HUDEP-2 (cell line): Measurements from ENCODE around the gene NEU4.
"Not testable (repeated sequence)": the region's sequence is repeated elsewhere in the genome, so short reads cannot be mapped to it uniquely, and the experiment has no call there.

Experiments
- DNase-seq, 76 experiments: peaks; one replicate each; lab custom pipeline; 2025; ENCODE audit not compliant: unreplicated experiment in 76 of 76; lab: John Stamatoyannopoulos, UW

NEU4 gene

DNA sequence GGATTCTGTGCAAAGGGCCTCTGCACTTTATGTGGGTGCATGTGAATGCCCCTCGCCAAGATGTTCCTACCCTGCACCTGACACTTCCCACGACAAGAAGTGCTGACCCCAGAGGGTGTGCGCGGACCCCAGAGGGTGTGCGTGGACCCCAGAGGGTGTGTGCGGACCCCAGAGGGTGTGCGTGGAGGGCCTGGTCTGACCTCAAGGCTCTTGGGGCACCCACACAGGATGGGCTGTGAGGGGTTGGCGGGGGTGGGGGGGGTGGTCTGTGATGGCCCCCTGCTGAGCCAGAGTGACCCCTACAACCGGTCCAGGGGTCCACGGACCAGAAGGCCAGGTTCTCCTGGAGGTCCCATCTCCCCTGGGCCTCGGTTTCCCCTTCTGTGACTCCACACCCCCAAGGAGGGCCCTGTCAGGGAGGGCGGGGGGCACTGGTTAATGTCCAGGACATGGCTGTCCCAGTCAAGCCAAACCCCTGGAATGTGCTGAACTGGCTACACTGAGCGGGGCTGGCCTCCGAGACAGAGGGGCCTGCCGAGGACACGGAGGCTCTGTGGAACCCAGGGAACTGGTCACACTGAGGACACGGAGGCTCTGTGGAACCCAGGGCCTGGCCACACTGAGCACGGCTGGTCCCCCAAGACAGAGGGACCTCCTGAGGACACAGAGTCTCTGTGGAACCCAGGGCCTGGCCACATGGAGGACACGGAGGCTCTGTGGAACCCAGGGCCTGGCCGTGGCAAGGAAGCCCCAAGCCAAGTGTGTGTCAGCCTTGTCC lies 3.1 kb downstream of the NEU4 start:
- DNase-seq, result no peak

DNA sequence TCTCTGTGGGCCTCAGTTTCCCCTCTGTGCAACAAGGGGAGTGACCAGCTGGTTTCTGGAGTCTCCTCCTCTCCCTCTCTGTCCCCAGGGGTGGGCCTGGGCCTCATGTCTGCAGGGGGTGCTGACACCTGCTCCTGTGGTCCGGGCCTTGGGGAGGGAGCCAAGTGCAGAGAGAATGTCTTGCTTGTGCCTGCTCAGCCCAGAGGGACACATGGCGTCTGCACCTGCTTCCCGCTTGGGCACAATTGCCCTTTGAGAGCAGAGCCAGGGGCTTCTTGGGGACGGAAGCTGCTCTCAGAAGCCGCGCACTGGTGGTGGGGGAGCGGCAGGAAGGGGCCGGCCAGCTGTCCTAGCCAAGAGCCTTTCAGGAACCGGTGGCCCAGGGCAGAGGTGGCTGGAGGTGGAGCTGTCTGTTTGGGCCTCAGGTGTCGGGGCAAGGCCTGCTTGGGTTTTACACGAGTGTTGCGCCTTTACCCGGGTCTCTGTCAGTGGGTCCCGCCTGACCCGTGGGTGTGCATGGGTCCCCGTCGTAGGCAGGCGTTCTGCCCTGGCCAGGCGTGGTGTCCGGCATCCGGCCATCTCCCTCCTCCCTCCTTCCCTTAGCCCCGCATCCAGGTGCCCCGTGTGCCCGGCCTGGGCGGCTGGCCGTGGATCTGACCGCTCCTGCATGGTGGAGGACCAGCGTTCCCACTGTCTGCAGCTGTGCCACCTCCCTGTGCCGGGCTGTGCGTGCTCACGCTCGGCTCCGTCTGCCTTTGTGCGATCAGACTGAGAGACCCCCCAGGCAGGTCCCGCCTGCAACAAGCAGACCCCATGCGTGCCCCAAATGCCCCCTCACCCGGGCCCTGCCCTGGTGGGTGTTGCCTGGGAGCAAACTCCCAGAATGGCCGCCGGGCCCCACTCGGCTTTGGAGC lies 4.0 kb downstream of the NEU4 start:
- no peak for DNase-seq

DNA sequence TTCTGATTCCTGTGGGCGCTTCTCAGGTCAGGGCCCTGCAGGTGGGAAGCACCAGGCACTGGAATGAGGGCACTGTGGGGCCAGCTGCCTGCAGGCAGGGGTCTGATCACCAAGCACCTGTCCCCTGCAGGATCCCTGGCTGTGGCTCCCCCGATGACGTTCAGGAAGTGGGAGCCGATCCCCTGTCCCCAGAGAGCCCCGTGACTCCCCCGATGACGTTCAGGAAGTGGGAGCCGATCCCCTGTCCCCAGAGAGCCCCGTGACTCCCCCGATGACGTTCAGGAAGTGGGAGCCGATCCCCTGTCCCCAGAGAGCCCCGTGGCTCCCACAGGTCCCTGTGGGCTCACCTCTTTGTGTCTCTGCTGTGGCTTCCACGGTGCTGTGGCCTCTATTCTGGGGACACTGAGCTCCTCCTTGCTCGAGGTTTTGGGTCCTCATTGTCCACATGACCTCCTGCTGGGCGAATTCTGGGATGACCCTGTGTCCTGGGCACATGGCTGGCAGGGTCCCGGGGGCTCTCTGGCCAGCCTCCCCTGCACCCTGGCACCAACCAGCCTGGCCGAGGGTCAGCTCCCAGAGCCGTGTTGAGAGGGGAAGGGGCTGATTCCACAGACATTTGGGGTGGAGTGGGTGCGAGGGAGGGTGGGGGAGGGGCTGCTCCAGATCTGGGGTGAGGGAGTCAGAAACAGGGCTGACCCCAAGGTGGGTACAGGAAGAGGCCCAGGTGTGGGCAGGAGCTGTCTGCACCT lies 4.8 kb downstream of the NEU4 start:
- DNase-seq, result no peak

DNA sequence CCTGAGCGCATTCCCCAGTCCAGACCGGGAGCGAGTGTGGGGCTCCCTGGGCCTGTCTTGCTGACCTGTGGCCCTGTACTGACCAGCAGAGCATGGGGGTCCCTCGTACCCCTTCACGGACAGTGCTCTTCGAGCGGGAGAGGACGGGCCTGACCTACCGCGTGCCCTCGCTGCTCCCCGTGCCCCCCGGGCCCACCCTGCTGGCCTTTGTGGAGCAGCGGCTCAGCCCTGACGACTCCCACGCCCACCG lies 5.3 kb downstream of the NEU4 start:
- no peak for DNase-seq

DNA sequence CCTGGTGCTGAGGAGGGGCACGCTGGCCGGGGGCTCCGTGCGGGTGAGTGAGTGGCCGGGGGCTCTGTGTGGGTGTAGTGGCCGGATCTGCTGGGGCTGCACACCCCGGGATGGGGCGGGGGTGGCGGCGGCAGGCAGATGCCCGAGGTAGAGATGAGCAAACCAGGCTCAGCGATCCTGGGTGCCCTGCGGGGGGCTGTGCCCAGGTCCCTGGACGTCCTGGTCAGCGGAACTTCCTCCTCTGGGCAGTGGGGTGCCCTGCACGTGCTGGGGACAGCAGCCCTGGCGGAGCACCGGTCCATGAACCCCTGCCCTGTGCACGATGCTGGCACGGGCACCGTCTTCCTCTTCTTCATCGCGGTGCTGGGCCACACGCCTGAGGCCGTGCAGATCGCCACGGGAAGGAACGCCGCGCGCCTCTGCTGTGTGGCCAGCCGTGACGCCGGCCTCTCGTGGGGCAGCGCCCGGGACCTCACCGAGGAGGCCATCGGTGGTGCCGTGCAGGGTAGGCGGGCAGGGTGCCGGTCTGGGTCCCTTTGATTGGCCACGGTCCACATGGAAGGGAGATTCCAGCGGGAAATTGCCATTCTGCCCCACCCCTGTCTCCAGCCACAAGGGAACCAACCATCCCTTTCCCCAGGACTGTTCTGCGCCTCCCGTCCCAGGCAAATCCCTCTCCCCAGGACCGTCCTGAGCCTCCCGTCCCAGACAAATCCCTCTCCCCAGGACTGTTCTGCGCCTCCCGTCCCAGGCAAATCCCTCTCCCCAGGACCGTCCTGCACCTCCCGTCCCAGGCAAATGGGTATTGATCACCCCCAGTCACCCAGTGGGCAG lies 5.9 kb downstream of the NEU4 start:
- DNase-seq, result no peak

DNA sequence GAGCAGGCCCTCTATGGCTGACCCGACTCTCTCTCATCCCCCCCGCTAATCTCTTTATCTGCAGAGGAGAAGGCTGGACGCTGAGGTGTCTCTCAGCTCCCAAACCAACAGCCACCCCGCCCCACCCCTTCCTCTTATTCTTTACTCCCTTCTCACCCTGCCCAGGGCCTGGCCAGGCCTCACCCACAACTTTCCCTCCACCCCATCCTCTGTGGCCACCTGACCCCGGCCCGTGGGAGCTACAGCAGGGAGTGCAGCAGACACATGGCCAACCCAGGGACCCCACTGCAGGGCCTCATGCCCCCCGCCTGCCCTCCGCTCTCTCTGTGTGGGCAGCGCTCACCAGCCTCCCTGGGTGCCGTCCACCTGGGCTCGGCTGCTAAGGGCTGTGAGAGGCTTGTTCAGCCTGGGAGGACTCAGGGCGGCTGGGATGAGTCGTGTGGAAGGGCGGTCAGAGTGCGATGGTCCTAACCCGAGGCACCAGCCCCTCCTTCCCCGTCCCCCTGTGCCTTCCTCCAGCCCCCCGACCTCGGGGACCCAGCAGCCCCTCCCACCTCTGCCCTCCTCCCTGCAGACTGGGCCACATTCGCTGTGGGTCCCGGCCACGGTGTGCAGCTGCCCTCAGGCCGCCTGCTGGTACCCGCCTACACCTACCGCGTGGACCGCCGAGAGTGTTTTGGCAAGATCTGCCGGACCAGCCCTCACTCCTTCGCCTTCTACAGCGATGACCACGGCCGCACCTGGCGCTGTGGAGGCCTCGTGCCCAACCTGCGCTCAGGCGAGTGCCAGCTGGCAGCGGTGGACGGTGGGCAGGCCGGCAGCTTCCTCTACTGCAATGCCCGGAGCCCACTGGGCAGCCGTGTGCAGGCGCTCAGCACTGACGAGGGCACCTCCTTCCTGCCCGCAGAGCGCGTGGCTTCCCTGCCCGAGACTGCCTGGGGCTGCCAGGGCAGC lies 6.8 kb downstream of the NEU4 start:
- no peak for DNase-seq

DNA sequence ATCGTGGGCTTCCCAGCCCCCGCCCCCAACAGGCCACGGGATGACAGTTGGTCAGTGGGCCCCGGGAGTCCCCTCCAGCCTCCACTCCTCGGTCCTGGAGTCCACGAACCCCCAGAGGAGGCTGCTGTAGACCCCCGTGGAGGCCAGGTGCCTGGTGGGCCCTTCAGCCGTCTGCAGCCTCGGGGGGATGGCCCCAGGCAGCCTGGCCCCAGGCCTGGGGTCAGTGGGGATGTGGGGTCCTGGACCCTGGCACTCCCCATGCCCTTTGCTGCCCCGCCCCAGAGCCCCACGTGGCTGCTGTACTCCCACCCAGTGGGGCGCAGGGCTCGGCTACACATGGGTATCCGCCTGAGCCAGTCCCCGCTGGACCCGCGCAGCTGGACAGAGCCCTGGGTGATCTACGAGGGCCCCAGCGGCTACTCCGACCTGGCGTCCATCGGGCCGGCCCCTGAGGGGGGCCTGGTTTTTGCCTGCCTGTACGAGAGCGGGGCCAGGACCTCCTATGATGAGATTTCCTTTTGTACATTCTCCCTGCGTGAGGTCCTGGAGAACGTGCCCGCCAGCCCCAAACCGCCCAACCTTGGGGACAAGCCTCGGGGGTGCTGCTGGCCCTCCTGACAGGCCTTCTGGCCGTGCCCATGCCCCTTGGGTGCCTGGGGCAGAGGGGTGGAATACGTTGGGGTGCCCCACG lies 7.6 kb downstream of the NEU4 start:
- DNase-seq, result no peak

DNA sequence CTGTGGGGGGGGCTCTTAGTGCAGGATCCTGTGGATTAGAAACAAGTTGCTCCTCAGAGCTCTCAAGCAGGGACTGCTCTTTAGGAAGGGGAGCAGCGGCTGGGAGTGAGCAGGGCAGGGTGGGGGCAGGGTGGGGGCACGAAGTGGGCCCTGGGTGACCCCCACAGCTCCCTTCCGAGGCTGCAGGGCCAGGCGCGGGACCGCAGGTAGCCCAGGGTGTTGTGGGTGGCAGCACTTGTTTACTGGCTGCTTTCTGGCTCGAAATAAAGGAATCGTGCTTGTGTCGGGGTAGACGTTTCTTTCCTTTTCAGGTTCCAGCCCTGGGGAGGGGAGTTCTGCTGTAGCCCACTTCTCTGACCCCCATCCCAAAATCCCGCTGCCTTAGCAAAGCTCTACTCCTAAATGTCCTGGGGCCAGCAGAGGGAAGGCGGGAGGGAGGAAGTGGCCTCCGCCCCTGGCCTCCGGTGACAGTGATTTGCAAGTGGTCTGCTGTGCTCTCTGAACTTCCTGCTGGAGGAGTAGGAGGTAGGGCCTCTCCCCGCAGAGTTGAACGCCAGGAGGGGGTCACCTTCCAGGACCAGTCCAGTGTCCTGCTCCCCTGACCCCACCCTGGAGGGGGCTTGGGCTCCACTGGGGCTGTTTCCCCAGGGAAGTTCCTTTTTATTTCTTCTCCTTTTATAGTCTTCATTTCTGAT lies 8.3 kb downstream of the NEU4 start:
- DNase-seq, result no peak

DNA sequence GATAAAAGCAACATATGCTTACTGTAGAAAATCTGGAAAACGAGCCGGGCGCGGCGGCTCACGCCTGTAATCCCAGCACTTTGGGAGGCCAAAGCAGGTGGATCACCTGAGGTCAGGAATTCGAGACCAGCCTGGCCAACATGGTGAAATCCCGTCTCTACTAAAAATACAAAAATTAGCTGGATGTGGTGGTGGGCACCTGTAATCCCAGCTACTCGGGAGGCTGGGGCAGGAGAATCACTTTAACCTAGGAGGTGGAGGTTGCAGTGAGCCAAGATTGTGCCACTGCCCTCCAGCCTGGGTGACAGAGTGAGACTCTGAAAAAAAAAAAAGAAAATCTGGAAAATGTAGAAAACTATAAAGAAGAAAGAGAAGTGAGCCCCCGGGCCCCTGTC lies 8.8 kb downstream of the NEU4 start:
- DNase-seq, result not testable (repeated sequence)

DNA sequence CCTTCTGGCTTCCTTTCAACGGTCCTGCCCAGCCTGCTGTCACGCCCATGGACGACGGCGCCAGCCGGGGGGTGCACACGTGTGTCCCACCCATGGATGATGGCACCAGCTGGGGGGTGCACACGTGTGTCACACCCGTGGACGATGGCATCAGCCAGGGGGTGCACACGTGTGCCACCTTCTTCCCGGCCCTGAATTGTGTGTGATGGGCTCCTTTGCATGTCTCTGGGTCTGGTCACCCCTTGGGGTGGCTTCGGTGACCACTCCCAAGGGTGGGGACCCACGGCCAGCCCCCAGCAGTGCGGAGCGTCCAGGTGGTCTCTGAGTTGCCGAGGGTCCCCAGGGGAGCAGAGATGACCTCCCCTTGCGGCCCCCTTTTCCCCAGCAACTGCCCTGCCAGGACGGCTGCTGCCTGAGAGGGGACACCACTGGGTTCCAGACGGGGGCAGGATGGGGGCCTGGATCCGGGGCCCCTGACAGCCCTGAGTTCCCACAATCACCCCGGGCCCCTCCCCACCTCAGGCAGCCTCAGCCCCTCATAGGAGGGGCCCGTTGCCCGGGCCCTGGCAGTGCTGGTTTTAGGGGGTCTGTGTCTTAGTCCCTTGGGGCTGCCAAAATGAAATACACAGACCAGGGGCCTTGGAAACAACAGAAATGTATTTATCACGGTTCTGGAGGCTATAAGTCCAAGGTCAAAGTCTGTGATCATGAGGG lies 9.4 kb downstream of the NEU4 start:
- no peak for DNase-seq

DNA sequence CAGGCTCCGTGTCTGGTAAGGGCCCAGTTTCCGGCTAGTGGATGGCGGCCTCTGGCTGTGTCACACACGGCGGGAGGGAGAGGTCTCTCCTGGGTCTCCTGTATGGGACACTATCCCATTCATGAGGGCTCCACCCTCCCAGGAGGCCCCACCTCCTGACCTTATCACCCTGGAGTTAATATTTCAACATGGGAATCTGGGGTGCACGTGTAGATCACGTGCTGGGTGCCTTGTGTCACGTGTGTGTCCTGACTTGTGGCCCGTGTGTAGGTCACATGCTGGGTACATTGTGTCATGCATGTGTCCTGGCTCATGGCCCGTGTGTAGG lies 9.9 kb downstream of the NEU4 start:
- DNase-seq, result no peak

DNA sequence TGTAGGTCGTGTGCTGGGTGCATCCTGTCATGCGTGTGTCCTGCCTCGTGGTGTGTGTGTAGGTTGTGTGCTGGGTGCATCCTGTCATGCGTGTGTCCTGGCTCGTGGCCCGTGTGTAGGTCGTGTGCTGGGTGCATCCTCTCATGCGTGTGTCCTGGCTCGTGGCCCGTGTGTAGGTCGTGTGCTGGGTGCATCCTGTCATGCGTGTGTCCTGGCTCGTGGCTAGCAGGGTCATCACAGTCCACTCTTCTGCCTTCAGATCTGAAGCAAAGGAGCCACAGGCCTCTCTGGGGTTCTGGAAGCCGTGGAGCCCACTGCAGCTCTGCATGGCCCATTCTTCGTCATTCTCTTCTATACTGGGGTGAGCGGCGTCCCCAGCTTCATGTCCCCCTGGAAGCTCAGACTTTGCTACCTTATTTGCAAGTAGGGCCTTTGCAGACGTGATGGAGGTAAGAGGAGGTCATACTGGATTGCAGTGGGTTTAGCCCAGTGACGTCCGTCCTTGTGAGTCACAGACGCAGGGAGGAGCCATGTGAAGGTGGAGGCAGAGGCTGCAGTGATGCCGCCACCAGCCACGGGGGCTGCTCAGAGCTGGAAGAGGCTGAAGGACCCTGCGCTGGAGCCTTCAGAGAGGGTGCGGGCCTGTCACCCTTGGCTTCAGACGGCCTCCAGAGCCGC lies 11.1 kb downstream of the NEU4 start:
- DNase-seq, result not testable (repeated sequence)

DNA sequence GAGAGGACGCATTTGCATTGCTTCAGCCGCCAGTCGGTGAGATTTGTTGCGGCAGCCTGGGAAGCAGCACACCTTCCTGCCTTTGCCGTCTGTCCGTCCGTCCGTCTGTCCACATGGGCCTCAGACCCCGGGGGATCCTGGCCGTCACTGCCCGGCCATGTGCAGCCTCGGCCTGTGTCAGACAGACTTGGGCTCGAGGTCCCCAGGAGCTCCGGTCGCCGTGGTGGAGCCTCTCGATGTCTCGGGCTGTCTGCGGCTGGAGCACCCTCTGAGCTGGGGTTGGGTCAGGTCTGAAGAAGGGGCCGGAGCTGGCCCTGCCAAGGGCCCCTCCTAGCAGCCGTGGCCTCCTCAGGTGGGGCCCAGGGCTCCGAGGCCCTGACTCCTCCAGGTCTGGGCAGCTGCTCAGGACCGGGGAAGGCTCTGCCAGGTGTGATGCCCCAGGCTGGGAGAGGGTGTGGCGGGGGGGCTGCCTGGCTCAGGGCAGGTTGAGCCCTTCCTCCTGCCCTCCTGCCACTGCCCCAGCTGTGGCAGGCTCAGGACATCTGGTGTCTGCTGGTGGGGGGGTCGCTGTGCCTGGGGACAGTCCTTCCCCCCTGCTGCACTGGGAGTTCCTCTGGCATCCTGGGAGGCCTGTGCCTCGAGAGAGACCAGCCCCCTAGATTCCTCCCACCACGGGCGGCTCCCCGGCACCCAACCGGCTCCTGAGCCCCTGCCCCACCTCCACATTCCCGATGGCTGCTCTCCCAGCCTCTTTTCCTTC lies 11.8 kb downstream of the NEU4 start:
- no peak for DNase-seq

DNA sequence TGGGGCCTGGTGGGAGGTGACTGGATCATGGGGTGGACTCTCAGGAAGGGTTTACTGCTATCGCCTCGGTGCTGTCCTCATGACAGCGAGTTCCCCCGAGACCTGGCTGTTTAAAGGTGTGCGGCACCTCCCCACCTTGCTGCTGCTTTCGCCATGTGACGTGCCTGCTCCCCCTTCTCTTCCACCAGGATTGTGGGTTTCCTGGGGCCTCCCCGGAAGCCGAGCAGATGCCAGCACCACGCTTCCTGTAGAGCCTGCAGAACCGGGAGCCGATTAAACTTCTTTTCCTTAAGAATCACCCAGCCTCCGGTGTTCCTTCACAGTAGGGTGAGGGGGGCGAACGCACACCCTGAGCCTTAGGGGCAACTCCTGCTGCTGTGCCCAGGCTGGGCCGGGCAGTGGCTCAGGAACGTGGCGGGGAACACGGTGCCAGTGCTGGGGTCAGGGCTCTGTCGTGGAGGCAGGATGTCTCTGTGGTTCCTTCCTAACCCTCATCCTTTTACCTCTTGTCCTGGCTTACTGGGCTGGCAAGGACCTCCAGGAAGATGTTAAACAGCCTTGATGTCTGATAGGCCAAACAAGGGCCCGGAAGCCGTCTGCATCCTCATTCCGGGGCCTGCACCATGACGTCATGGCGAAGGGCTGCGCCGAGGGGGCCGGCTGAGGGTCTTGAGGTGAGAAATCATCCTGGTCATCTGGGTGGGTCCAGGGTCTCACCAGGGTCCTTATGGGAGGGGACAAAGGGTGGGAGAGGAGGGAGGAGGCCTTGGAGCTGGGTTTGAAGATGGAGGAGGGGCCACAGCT lies 12.7 kb downstream of the NEU4 start:
- DNase-seq, result no peak

DNA sequence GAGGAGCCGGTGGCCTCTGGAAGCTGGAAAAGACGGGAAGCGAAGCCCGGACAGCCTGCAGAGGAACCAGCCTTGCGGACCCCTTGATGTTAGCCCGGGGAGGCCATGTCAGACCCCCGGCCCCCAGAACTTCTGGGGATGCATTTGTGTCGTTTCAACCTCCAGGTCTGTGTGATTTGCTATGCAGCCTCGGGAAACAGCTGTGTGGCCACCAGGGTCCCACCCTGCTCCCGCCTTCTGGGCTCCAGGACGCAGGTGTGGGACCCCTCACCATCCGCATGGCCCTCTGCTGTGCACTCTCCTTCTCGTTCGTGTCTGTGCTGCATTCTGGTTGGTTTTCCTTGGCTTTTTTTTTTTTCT lies 13.3 kb downstream of the NEU4 start:
- no peak for DNase-seq
